ENCODE measurements around the gene ATRAID. TPM values are rescaled to one million over a fixed set of nuclear protein-coding genes. Genes with fewer than 3 reads are reported as not detected.
A peak's percentile ranks its signal among the peaks of the same experiment; 100 is the strongest.

Gene ATRAID
- total RNA-seq, 1 experiment from 2014 or later: 92.8 TPM

GRCh38 chr2:27216416-27217137, 4.7 kb downstream of the ATRAID start:
- peak overlapping the region; percentile 87 for H2AFZ ChIP-seq
- BruUV-seq (replicated peaks): TSS peak; percentile 29

GRCh38 chr2:27217173-27218121, 5.6 kb downstream of the ATRAID start, which contains the start of gene CAD:
Gene CAD, plus strand, starts transcription at chr2:27217369. Its CDS starts 183 bp downstream, at chr2:27217552.
- TF ChIP-seq, protein P1, sequence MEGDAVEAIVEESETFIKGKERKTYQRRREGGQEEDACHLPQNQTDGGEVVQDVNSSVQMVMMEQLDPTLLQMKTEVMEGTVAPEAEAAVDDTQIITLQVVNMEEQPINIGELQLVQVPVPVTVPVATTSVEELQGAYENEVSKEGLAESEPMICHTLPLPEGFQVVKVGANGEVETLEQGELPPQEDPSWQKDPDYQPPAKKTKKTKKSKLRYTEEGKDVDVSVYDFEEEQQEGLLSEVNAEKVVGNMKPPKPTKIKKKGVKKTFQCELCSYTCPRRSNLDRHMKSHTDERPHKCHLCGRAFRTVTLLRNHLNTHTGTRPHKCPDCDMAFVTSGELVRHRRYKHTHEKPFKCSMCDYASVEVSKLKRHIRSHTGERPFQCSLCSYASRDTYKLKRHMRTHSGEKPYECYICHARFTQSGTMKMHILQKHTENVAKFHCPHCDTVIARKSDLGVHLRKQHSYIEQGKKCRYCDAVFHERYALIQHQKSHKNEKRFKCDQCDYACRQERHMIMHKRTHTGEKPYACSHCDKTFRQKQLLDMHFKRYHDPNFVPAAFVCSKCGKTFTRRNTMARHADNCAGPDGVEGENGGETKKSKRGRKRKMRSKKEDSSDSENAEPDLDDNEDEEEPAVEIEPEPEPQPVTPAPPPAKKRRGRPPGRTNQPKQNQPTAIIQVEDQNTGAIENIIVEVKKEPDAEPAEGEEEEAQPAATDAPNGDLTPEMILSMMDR (conservative IDR thresholded peaks at IDR 0.05): no peak; the same call in 1 of the 2 replicates
- TF ChIP-seq EZH2 (IDR thresholded peaks at IDR 0.05; ENCODE audit: low read depth): no peak
- H3K36me3 ChIP-seq (ENCODE audit: low read depth): peaks cover 16% of the 10 kb centered on the region
- peak within 1 kb of the TSS; percentile 87 for H2AFZ ChIP-seq
- peak within 1 kb of the TSS; percentile 93 for H3K4me2 ChIP-seq
- no peaks in the 10 kb centered on the region for H3K9me2 ChIP-seq (ENCODE audit: insufficient read depth)
- DNase-seq: peak; percentile 71 to 78
- H3F3A ChIP-seq (ENCODE audit: insufficient read depth, low read depth): peaks cover 25% of the 10 kb centered on the region
- ChIA-PET CTCF (no interaction called here), POLR2A (ENCODE audit: unreplicated experiment) (interaction anchor here (0.7 kb wide), 1 partner anchor 89 kb away, joined by 6 read pairs; no protein-coding TSS in a partner anchor)
- H3K27ac ChIP-seq: peak within 1 kb of the TSS; percentile 44
- peaks cover 40% of the 10 kb centered on the region for H3K79me2 ChIP-seq (ENCODE audit: low read depth)
- H3K27me3 ChIP-seq (ENCODE audit: insufficient read depth, low read depth): no peaks in the 10 kb centered on the region
- H3K4me1 ChIP-seq (replicated peaks; ENCODE audit: insufficient read depth): peaks cover 25% of the 10 kb centered on the region
- no peaks in the 10 kb centered on the region for H3K9me3 ChIP-seq (ENCODE audit: insufficient read depth, low read depth)
- peak within 1 kb of the TSS; percentile 76 for H3K4me3 ChIP-seq
- BruUV-seq (replicated peaks): TSS peak; percentile 0
- H4K20me1 ChIP-seq (ENCODE audit: insufficient read depth): no peaks in the 10 kb centered on the region
- intact Hi-C loops (cut with micrococcal nuclease; ENCODE audit: unreplicated experiment): loop anchor here (10.0 kb wide), 2 partner anchors 83 to 107 kb away; partner anchors contain the start of genes MPV17, PREB and PRR30

More at GRCh38 chr2:27216416-27217137, 4.7 kb downstream of the ATRAID start:
- no peak for TF ChIP-seq EZH2 (IDR thresholded peaks at IDR 0.05; ENCODE audit: low read depth)
- TF ChIP-seq, protein P1 (conservative IDR thresholded peaks at IDR 0.05): no peak
- Histone ChIP-seq H3F3A (ENCODE audit: insufficient read depth, low read depth) (peaks cover 26% of the 10 kb centered on the region), H3K9me2 (ENCODE audit: insufficient read depth) (no peaks in the 10 kb centered on the region), H3K9me3 (ENCODE audit: insufficient read depth, low read depth) (no peaks in the 10 kb centered on the region), H4K20me1 (ENCODE audit: insufficient read depth) (no peaks in the 10 kb centered on the region), H3K4me2 (peak overlapping the region; percentile 93), H3K79me2 (ENCODE audit: low read depth) (peaks cover 40% of the 10 kb centered on the region), H3K4me1 (replicated peaks; ENCODE audit: insufficient read depth) (peaks cover 25% of the 10 kb centered on the region), H3K36me3 (ENCODE audit: low read depth) (peaks cover 10% of the 10 kb centered on the region), H3K4me3 (peak overlapping the region; percentile 76), H3K27me3 (ENCODE audit: insufficient read depth, low read depth) (no peaks in the 10 kb centered on the region), H3K27ac (no peak overlapping the region)
- intact Hi-C loops (cut with micrococcal nuclease; ENCODE audit: unreplicated experiment): loop anchor here (10.0 kb wide), 2 partner anchors 82 to 108 kb away; partner anchors contain the start of genes MPV17, PREB and PRR30
- CTCF ChIA-PET: no interaction called here
- DNase-seq: no peak
- POLR2A ChIA-PET (ENCODE audit: unreplicated experiment): no interaction called here

GRCh38 chr2:27218614-27219013, 6.8 kb downstream of the ATRAID start:
- H3K79me2 ChIP-seq (ENCODE audit: low read depth): peaks cover 30% of the 10 kb centered on the region
- no peak overlapping the region for H2AFZ ChIP-seq
- ChIA-PET POLR2A (ENCODE audit: unreplicated experiment) (no interaction called here), CTCF (no interaction called here)
- no peak for DNase-seq
- no peak for TF ChIP-seq EZH2 (IDR thresholded peaks at IDR 0.05; ENCODE audit: low read depth)
- TF ChIP-seq, protein P1 (conservative IDR thresholded peaks at IDR 0.05): no peak
- H4K20me1 ChIP-seq (ENCODE audit: insufficient read depth): no peaks in the 10 kb centered on the region
- BruUV-seq (replicated peaks): no TSS peak
- H3K27ac ChIP-seq: no peak overlapping the region
- intact Hi-C loops (cut with micrococcal nuclease; ENCODE audit: unreplicated experiment): loop anchor here (10.0 kb wide), 2 partner anchors 84 to 106 kb away; partner anchors contain the start of genes MPV17, PREB and PRR30
- peak overlapping the region; percentile 76 for H3K4me3 ChIP-seq
- no peaks in the 10 kb centered on the region for H3K9me2 ChIP-seq (ENCODE audit: insufficient read depth)
- H3F3A ChIP-seq (ENCODE audit: insufficient read depth, low read depth): peaks cover 19% of the 10 kb centered on the region
- H3K36me3 ChIP-seq (ENCODE audit: low read depth): peaks cover 18% of the 10 kb centered on the region
- peak overlapping the region; percentile 93 for H3K4me2 ChIP-seq
- no peaks in the 10 kb centered on the region for H3K9me3 ChIP-seq (ENCODE audit: insufficient read depth, low read depth)
- peaks cover 19% of the 10 kb centered on the region for H3K4me1 ChIP-seq (replicated peaks; ENCODE audit: insufficient read depth)
- no peaks in the 10 kb centered on the region for H3K27me3 ChIP-seq (ENCODE audit: insufficient read depth, low read depth)

Measured in PC-9 (cell line).